CD4-positive, alpha-beta T cell treated with Interleukin-4 for 1 hour (primary cell): ENCODE measurements around the gene ANO6.
A peak's percentile ranks its signal among the peaks of the same experiment; 100 is the strongest.

ENCODE experiments used
- DNase-seq, 2 donors: peaks; one replicate each; pipeline ENCODE4 v3.0.0-alpha.2; 2020 to 2022

The ANO6 gene

GRCh38 chr12:45411626-45412025, 195.7 kb downstream of the ANO6 start:
- no peak for DNase-seq

GRCh38 chr12:45415393-45415817, 199.5 kb downstream of the ANO6 start:
- DNase-seq = peak in 1 of 2 donors; percentile 33

GRCh38 chr12:45416126-45416525, 200.2 kb downstream of the ANO6 start:
- DNase-seq = no peak

GRCh38 chr12:45418520-45418919, 202.6 kb downstream of the ANO6 start:
- no peak for DNase-seq

- no peak for DNase-seq
Measured at GRCh38 chr12:45419317-45419814, 203.5 kb downstream of the ANO6 start.

- no peak for DNase-seq
Measured at GRCh38 chr12:45421736-45422135, 205.8 kb downstream of the ANO6 start.

- DNase-seq = no peak
Measured at GRCh38 chr12:45423931-45424330, 208.0 kb downstream of the ANO6 start.

GRCh38 chr12:45425426-45425825, 209.5 kb downstream of the ANO6 start:
- DNase-seq = no peak

- no peak for DNase-seq
Measured at GRCh38 chr12:45426294-45426693, 210.4 kb downstream of the ANO6 start.

GRCh38 chr12:45427042-45427441, 211.1 kb downstream of the ANO6 start:
- no peak for DNase-seq

- DNase-seq = no peak
Measured at GRCh38 chr12:45429831-45430230, 213.9 kb downstream of the ANO6 start.

GRCh38 chr12:45431126-45431525, 215.2 kb downstream of the ANO6 start:
- DNase-seq = no peak

- DNase-seq = no peak
Measured at GRCh38 chr12:45432710-45433109, 216.8 kb downstream of the ANO6 start.

- DNase-seq = no peak
Measured at GRCh38 chr12:45433441-45433868, 217.6 kb downstream of the ANO6 start.

GRCh38 chr12:45434094-45434493, 218.2 kb downstream of the ANO6 start:
- no peak for DNase-seq

GRCh38 chr12:45435945-45436710, 220.2 kb downstream of the ANO6 start:
- DNase-seq = peak; percentile 8 to 25

- DNase-seq = no peak
Measured at GRCh38 chr12:45439039-45439438, 223.1 kb downstream of the ANO6 start.

GRCh38 chr12:45446013-45446412, 230.1 kb downstream of the ANO6 start:
- DNase-seq = no peak

GRCh38 chr12:45458238-45458637, 242.3 kb downstream of the ANO6 start:
- no peak for DNase-seq

- DNase-seq = no peak
Measured at GRCh38 chr12:45458854-45459807, 243.2 kb downstream of the ANO6 start.

GRCh38 chr12:45462506-45462905, 246.6 kb downstream of the ANO6 start:
- no peak for DNase-seq

- DNase-seq = no peak
Measured at GRCh38 chr12:45464699-45465098, 248.8 kb downstream of the ANO6 start.

- DNase-seq = no peak
Measured at GRCh38 chr12:45468751-45469615, 253.1 kb downstream of the ANO6 start.
